ENCODE results near the gene ACOT11. TPM values are rescaled to one million over a fixed set of nuclear protein-coding genes. Genes with fewer than 3 reads are reported as not detected.
A peak's percentile ranks its signal among the peaks of the same experiment; 100 is the strongest.

Gene ACOT11
- polyA plus RNA-seq, 1 donor (not counting 4 experiments of a cell fraction or from before 2014, with no cell fraction given) = 3.4 TPM

- FAIRE-seq = peak; percentile 51
- no peaks in the 10 kb centered on the region for H3K9me3 ChIP-seq (ENCODE audit: control insufficient read depth, low read depth, low read length)
These were observed 31.6 kb upstream of the ACOT11 start for GRCh38 chr1:54516249-54516920.

GRCh38 chr1:54517496-54517895, 30.5 kb upstream of the ACOT11 start:
- TF ChIP-seq, protein P1, sequence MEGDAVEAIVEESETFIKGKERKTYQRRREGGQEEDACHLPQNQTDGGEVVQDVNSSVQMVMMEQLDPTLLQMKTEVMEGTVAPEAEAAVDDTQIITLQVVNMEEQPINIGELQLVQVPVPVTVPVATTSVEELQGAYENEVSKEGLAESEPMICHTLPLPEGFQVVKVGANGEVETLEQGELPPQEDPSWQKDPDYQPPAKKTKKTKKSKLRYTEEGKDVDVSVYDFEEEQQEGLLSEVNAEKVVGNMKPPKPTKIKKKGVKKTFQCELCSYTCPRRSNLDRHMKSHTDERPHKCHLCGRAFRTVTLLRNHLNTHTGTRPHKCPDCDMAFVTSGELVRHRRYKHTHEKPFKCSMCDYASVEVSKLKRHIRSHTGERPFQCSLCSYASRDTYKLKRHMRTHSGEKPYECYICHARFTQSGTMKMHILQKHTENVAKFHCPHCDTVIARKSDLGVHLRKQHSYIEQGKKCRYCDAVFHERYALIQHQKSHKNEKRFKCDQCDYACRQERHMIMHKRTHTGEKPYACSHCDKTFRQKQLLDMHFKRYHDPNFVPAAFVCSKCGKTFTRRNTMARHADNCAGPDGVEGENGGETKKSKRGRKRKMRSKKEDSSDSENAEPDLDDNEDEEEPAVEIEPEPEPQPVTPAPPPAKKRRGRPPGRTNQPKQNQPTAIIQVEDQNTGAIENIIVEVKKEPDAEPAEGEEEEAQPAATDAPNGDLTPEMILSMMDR (optimal IDR thresholded peaks at IDR 0.05 in 1 of 3, IDR thresholded peaks at IDR 0.05 in 1 of 3, conservative IDR thresholded peaks at IDR 0.05 in 1 of 3; ENCODE audit: extremely low read depth in 1 of 3, insufficient read depth in 2 of 3, low read length in 3 of 3) = no peak
- no peak for TF ChIP-seq EZH2 (IDR thresholded peaks at IDR 0.05; ENCODE audit: low read length)
- Histone ChIP-seq H2AFZ (ENCODE audit: control insufficient read depth, low read length) (no peak overlapping the region), H3K36me3 (ENCODE audit: control insufficient read depth in 2 of 2, extremely low read depth in 1 of 2, insufficient read depth in 2 of 2, low read length in 2 of 2) (no peaks in the 10 kb centered on the region), H3K4me1 (ENCODE audit: control insufficient read depth, extremely low read depth, insufficient read depth, low read length) (peaks cover 10% of the 10 kb centered on the region), H3K4me3 (ENCODE audit: control insufficient read depth in 2 of 3, extremely low read depth in 1 of 3, insufficient read depth in 2 of 3, low read depth in 1 of 3, low read length in 3 of 3) (no peak overlapping the region), H3K4me2 (ENCODE audit: control insufficient read depth, extremely low read depth, insufficient read depth, low read depth, low read length) (no peak overlapping the region), H3K9ac (ENCODE audit: control insufficient read depth, extremely low read depth, insufficient read depth, low read length) (no peak overlapping the region), H3K9me3 (ENCODE audit: control insufficient read depth, low read depth, low read length) (no peaks in the 10 kb centered on the region), H3K9me1 (ENCODE audit: control insufficient read depth, extremely low read depth, insufficient read depth, low read length) (no peaks in the 10 kb centered on the region), H3K27me3 (ENCODE audit: control insufficient read depth, extremely low read depth, insufficient read depth, low read length) (no peaks in the 10 kb centered on the region), H3K79me2 (ENCODE audit: control insufficient read depth, insufficient read depth, low read length) (no peaks in the 10 kb centered on the region), H4K20me1 (ENCODE audit: control insufficient read depth, extremely low read depth, insufficient read depth, low read length) (no peaks in the 10 kb centered on the region), H3K27ac (ENCODE audit: control insufficient read depth, insufficient read depth, low read length) (no peak overlapping the region)
- dilution Hi-C loops (cut with MboI; ENCODE audit: extremely low pct_ligation_motif_present, low sequenced_read_pairs) = no loop called here
- DNase-seq (ENCODE audit: low read depth, low spot score) (no peak), FAIRE-seq (no peak)

More at GRCh38 chr1:54516249-54516920, 31.6 kb upstream of the ACOT11 start:
- H4K20me1 ChIP-seq (ENCODE audit: control insufficient read depth, extremely low read depth, insufficient read depth, low read length) = no peaks in the 10 kb centered on the region
- TF ChIP-seq, protein P1 (optimal IDR thresholded peaks at IDR 0.05 in 1 of 3, IDR thresholded peaks at IDR 0.05 in 1 of 3, conservative IDR thresholded peaks at IDR 0.05 in 1 of 3; ENCODE audit: extremely low read depth in 1 of 3, insufficient read depth in 2 of 3, low read length in 3 of 3) = no peak
- no peak for TF ChIP-seq EZH2 (IDR thresholded peaks at IDR 0.05; ENCODE audit: low read length)
- H3K9me1 ChIP-seq (ENCODE audit: control insufficient read depth, extremely low read depth, insufficient read depth, low read length) = no peaks in the 10 kb centered on the region
- no peaks in the 10 kb centered on the region for H3K27me3 ChIP-seq (ENCODE audit: control insufficient read depth, extremely low read depth, insufficient read depth, low read length)
- DNase-seq (ENCODE audit: low read depth, low spot score) = no peak
- H3K9ac ChIP-seq (ENCODE audit: control insufficient read depth, extremely low read depth, insufficient read depth, low read length) = no peak overlapping the region
- H3K4me2 ChIP-seq (ENCODE audit: control insufficient read depth, extremely low read depth, insufficient read depth, low read depth, low read length) = no peak overlapping the region
- H2AFZ ChIP-seq (ENCODE audit: control insufficient read depth, low read length) = no peak overlapping the region
- H3K27ac ChIP-seq (ENCODE audit: control insufficient read depth, insufficient read depth, low read length) = no peak overlapping the region
- peaks cover 10% of the 10 kb centered on the region for H3K4me1 ChIP-seq (ENCODE audit: control insufficient read depth, extremely low read depth, insufficient read depth, low read length)
- H3K36me3 ChIP-seq (ENCODE audit: control insufficient read depth in 2 of 2, extremely low read depth in 1 of 2, insufficient read depth in 2 of 2, low read length in 2 of 2) = no peaks in the 10 kb centered on the region
- H3K4me3 ChIP-seq (ENCODE audit: control insufficient read depth in 2 of 3, extremely low read depth in 1 of 3, insufficient read depth in 2 of 3, low read depth in 1 of 3, low read length in 3 of 3) = no peak overlapping the region
- no peaks in the 10 kb centered on the region for H3K79me2 ChIP-seq (ENCODE audit: control insufficient read depth, insufficient read depth, low read length)
- dilution Hi-C loops (cut with MboI; ENCODE audit: extremely low pct_ligation_motif_present, low sequenced_read_pairs) = no loop called here
